ENCODE measurements around the gene SIL1.
"Not testable (repeated sequence)": the region's sequence is repeated elsewhere in the genome, so short reads cannot be mapped to it uniquely, and the experiment has no call there.

Gene SIL1

DNA sequence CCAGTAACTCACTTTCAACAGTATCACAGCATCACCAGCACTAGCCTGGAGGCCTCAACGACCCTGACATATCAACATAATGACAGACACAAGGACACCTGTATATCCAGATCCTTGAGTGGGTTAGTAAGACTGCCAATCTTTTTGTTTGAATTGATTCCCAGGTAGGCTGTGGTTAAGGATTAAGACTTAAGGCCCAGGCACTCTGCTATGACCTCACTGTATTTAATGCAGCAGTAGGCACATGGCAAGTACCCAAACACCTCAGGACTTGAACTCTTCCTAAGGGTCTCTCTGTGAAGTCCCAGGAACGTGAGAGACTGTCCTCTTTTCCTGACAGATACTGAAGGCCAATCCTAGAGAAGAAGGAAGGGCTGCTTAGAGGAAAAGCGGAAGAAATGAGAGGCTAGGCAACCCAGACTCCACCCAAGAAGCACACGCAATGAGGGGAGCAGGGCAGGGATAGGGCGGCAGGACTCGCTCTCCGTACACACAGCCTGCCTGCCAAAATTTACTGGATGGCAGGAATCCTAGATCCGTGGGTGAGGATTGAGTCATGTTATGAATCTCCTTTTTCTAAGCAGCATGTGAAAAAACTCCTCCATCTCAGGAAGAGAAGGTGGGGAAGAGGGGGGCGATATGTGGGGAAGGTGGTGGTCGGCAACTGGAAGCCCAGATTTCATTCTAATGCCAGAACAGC is 93.4 kb downstream of the SIL1 start:
- no peak for DNase-seq

DNA sequence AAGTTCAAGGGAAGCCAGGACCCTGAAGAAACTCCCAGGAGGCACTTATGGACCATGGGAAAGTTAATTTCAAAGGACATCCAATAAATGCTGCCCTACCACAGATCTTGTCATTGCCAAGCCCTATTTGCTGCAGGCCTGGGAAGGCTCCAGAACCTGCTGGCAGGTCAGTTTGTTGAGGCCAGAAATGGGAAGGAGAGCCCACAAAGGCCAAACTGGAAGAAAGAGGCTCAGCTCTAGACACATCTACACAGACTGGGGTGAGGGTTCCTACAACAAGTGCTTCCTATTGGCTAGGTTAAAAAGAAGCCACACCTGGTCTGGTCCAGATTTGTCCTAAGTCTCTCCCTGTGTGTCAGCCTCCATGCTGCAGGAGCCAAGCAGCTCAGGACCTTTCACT is 94.4 kb downstream of the SIL1 start:
- no peak for DNase-seq

- DNase-seq, result no peak
These were observed 97.3 kb downstream of the SIL1 start for GRCh38 chr5:139100825-139101224.

DNA sequence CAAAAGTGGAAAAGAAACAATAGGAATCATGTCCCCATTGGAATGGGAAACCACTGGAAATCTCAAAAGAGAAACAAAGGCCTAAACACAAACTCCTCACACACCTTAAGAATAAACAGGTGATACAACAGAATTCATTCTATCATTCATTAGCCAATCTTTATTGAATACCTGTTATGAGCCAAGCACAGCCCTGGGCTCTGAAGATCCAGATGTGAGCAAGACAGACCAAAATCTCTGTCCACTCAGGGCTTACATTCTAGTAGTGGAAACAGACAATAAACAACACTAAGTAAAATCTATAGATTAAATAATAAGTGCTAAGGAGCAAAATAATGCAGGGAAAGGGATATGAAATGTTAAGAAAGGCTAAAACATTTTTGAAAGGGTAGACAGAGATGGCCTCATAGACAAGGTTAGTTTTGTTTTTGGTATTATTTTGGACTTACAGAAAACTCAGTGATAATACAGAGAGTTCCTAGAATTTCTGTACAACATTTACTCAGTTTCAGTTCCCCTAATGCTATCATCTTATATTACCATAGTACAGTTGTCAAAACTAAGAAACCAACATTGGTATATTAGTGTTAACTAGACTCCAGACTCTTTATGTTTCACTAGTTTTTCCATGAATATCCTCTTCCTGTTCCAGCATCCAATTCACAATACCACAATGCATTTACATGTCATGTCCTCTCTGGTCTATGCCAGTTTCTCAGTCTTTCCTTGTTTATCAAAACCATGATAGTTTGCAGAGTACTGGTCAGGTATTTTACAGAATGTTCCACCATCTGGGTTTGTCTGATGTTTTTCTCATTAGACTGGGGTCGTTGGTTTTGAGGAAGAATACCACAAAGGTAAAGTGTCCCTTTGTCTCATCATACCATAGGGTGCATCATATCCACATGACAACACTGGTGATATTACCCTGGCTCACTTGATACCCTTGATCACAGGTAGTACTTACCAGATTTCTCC is 103.7 kb downstream of the SIL1 start:
- DNase-seq, result no peak

DNA sequence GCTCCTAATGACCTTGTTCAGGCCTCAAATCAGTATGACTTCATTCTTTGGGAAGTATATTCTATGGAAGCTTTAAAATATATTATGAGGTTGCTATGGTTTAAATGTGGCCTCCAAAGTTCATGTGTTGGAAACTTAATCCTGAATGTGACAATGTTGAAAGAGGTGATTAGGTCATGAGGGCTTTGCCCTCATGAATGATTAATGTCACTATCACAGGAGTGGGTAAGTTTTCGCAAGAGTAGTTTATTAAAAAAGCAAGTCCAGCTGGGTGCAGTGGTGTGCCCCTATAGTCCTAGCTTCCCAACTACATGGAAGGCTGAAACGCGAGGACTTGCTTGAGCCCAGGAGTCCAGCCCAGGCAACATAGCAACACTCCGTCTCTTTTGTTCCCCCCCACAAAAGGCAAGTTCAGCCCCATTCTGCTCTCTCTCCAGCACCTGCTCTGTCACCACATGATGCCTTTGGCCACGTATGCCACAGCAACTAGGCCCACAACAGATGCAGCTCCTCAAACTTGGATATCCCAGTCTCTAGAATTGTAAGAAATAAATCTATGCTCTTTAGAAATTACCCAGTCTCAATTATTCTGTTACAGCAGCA is 105.3 kb downstream of the SIL1 start:
- DNase-seq, result no peak

DNA sequence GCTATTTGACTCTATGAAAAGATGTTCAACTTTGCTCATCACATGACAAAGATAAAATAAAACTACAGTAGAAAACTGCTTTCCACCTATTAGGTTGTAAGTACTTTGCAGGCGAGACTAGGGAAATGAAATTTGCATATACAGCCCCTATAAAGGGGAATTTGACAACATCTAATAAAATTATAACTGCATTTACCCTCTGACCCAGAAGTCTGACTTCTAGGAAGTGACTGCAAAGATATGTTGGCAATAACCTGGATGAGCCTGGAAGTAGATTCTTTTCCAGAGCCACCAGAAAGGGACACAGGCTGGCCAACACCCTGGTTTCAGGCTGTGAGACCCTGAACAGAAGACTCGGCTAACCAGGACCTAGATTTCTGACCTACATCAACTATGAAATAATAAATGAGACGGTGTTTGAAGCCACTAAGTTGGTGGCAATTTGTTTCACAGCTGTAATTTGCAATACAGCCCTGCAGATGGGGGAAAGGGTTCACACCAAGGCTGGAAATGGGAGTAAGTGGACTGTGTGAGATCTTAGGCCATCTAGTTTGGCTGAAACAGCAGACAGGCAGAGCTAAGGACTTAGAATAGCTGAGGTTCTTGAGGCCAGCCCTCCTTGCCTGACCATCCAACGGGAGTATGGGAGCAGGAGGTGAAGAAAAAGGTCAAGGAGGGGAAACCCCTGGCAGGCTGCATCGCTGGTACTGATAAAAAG is 106.6 kb downstream of the SIL1 start:
- DNase-seq, result no peak

- no peak for DNase-seq
These were observed 107.6 kb downstream of the SIL1 start for GRCh38 chr5:139090581-139090980.

DNA sequence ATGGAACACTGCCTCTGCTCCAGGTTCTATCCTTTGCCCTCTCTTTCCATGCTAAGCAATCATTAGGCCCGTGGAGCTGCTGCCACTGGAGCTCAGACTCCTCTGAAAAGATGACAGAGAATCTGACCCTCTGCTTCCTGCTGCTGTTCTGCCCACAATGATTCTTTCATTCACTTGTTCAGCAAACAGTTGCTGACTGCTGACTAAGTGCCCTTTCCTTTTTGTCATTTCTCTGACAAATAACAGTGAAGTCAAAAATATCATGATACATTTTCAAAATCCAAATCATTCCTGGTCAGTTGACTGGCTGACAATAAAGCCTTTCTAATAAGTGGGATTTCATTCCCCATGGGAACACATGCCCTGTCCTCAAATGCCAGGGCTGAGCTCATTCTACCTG is 110.1 kb downstream of the SIL1 start:
- DNase-seq, result no peak

- DNase-seq, result no peak
These were observed 115.2 kb downstream of the SIL1 start for GRCh38 chr5:139082813-139083498.

GRCh38 chr5:139079991-139080610 is 118.1 kb downstream of the SIL1 start:
- no peak for DNase-seq

DNA sequence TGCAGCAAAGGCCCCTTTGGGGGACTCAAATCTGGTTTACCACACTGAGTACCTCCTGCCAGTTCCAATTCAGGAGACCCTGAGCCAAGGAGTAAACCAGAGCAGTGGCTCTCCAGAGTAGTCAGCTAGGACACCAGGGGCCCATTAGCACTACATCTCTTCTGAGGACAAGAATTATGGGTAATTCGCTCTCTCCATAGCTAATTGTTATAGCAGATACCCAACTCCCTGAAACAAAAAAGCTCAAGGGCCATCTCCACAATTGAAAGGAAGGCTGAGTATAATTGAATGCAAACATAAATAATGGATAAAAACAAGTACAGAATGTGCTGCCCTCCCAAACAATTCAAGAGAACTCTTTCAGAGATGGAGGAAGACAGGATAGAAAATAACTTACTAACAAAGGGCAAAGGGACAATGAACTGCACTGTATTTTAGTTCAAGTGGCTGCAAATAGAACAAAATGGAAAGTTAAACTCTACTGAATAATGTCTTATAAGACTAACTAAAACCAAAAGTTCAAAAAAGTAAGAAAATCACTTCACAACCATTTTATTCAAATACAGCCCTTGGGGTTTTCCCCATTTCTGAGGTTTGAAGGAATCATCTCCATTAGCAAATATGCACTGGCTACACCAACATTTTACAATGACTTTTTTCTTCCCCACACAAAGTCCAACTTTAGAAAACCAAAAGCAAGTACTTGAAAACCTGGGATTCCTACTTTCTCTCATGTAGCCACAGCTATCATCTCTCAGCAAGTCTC is 118.8 kb downstream of the SIL1 start:
- DNase-seq, result peak; percentile 17

DNA sequence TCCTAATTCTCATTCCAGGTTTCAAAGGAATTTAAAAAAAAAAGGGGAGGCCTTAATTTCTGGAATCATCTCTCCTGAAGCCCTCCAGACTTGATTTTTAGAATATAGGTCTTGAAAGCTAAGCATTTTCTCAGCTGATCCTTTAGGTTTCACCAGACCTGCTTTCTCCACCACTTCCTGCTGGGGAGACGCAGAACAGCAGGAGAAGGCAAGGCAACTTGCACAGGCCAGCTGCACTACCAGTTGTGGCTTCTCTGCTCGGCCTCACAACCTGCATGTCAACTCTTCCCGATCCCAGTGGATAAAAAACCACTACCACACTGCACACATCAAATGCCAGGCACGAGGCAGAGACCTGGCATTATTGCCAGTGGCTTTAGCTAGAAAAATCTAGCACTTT is 119.8 kb downstream of the SIL1 start:
- no peak for DNase-seq

DNA sequence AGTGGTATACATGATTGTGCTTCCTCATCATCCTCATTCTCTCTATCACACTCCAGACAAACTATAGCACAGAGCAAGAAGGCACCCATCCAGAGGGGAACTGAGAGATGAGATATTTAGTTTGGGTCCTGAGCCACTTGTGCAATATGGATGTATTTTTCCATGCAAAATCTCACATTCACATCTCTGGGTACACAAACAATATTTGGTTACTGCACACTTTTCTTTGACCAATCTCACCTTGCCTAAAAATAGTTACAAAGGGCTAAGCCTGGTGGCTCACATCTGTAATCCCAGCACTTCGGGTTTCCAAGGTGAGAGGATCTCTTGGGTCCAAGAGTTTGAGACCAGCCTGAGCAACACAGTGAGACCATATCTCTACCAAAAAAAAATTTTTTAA is 120.3 kb downstream of the SIL1 start:
- no peak for DNase-seq

GRCh38 chr5:139076111-139076510 is 122.1 kb downstream of the SIL1 start:
- no peak for DNase-seq

GRCh38 chr5:139075066-139076050 is 122.8 kb downstream of the SIL1 start:
- DNase-seq, result no peak

- not testable (repeated sequence) for DNase-seq
These were observed 124.2 kb downstream of the SIL1 start for GRCh38 chr5:139073956-139074355.

GRCh38 chr5:139068494-139069151 is 129.5 kb downstream of the SIL1 start:
- no peak for DNase-seq

DNA sequence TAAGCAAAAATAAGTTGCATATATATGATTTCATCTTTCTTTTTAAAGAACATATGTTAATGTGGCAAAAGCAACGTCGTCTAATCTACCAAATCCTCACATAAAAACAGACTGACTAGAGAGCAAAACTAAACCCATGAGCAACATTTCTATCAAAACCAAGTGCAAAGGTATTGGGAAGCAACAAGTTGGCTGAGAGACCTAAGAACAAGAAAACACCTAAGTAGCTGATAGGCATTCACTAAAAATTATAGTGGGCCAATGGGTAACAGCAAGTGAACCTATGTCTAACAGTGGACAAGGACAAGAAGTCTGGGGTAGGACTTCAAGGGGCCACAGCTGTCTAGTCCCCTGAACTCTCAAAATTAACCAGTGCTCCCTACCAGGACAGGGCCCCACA is 130.1 kb downstream of the SIL1 start:
- DNase-seq, result no peak

DNA sequence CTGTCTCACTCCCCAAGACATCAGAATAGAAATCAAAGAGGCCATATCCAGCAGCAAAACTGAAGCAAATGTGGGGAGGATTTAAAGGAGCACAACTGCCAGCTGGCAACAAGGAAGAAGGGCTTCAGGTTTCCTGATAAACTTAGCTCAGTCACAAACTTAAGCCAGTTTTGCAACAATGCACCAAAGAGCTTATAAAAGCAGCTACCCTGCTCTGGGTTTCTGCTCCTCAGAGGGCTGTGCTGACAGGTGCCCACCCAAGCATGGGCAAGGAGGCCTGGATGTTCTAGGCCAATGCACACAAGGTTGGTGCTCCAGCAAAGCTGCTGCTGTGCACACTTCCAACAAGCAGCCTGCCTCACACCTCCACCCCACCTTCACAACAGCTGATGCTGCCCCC is 132.9 kb downstream of the SIL1 start:
- no peak for DNase-seq

Measured in NCI-H748 treated with DMSO at 0.1 percent for 48 hours (cell line).